GM21367 (cell line): ENCODE data around the gene NOL11.
"Not testable (repeated sequence)": the region's sequence is repeated elsewhere in the genome, so short reads cannot be mapped to it uniquely, and the experiment has no call there.

Experiments
- ATAC-seq: cut with Tn5 transposase; IDR thresholded peaks from one replicate; pipeline ENCODE4 v1.9.1; 2021; ENCODE audit not compliant: unreplicated experiment

Gene NOL11

DNA sequence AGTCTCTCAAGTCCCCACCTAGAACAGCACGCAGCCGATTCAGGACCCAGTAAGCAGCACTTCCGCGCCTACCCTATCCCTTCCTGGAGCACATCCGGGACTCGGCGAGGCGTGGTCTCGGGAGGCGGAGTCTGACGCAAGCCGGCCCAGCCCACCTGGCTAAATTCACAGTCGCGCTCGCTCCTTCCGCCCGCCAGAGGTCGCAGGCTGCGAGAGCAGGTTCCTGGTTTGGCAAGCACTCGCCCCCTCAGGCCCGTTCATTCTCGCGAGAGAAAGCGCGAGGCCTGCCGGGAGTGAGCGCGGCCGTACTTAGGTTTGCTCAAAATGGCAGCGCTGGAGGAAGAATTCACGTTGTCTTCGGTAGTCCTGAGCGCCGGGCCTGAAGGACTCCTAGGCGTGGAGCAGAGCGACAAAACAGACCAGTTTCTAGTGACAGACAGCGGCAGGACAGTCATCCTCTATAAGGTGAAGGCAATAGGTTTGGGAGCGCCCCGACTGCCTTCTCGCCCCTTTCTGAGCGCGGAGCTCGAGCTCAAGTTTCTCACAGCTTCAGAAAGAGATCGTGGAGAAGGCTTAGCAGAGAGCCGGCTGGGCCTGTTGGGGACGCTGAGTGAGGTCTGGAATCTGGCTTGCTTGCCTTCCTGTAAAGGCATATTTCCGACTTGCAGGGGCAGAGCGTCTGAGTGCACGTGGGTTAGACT is at the start of gene NOL11:
NOL11 (plus strand) TSS at position 313 of the 701 bp plus-strand sequence; CDS start at position 325, 12 bp downstream.
- peak; percentile 87 for ATAC-seq

DNA sequence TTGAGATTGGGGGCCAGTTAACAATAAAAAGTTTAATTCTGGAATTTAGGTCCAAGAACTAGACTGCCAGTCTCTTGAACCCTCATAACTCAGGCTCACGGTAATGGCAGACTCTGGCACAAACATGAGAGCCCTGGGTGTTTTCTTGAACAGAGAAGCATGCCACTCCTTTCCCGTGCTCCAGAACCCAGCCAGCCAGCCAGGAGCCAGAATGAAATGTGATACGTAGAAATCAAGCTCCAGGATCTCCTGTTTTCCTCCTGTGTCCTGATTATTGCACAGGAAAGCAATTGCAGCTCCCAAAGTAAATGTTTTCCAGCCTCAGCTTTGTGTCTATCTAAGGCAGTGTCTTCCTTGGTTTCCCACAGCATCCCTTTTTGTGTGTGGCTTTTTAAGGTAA is 46.2 kb upstream of the NOL11 start:
- no peak for ATAC-seq

DNA sequence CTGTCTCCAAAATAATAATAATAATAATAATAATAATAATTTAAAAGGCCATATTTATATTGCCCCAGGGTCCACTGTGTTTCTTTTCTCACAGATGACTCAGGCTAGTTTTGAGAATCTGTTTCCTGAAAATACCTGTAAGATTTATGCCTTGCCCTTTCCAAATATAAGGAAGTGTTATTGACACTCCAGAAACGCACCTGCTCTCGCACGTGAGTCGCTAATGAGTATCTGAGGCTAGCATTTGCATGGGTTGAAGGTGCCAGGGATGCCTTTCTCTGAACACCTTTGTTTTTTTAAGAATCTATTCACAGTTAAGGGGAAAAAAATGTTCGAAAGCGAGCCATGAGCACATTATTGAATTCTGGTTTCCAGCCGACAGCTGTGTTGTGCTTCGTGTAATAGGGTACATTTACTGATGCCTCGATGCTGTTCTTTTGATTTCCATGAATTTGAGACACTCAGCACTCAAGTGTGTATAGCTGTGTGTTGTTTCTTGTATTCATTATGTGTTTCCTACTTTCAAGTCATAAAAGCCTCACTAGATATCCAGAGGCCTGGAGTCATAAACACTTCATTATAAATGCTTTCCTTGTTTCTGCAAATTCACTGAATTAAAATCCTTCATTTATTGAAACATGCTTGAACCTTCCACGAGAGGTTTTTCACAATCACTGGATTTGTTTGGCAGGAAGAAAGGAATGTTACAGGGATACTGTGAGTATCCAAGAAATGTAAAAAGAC is 45.0 kb upstream of the NOL11 start:
- ATAC-seq = no peak

DNA sequence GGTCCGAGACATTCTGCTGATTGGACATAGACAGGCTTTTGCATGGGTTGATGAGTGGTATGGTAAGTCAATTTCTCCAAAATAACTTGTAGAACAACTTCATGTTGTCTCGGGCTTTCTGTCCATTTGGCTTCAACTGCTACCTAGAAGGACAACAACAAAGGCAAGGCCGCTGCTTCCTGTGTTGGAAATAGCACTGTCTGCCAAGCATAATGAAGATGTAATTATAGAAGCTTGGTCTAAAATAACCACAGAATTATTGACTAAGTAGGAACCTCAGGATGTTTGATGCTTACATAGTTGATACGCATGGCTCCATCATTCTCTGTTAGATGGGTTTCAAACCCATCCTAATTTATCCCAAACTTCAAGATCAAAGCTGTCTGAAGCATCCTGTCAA is 42.3 kb upstream of the NOL11 start:
- no peak for ATAC-seq

DNA sequence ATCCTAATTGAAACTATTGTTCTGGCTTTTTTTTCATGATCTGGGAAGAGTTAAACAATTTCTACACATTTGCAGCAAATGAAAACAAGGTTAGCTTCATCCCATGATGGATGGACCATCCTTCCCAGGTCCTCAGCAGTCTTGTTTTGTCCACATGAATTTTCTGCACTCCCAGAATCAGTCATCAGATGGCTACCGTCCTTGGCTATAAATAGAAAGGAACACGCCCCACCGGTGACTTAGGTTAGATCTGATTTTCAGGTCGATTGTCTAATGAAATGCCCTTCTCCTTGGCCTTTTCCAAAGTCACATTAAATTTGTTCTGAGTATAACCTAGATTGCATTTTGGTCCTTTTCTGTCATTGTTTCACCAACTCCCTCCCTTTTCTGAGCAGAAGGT is 41.4 kb upstream of the NOL11 start:
- no peak for ATAC-seq

DNA sequence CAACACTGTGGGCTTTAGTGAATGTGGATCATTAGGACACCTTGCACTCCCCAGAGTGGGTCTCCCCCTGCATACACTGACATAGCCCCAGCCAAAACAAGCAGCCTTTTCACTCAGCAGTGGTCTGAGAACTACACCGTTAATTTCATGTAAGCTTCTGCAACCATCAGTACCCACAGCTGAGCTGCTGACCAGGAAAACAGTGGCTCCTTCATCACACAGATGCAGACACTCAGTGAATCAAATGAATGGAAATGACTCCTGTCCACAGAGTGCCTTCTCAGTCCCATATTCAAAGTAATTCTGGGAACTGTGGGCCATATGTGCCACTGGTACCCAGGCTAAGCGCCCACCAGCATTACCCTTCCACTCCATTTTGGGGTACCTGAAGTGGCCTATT is 39.3 kb upstream of the NOL11 start:
- no peak for ATAC-seq

DNA sequence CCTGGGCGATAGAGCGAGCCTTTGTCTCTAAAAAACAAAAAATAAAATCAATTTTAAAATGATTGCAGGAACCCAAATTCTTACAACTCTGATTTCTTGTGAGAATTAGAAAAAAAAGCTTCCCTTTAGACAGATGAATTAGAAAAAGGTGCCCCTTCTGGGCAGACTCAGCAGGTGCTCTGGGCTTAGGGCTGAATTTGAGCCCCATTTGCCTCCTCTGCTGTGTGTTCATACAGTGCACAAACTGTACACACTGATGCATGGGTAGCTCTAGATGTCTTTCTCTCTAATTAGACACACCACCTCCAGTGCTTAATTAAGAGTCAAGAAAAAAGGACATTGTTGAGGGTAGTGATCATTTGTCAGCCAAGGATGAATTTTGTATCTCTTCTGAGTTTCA is 38.5 kb upstream of the NOL11 start:
- ATAC-seq = peak; percentile 40

DNA sequence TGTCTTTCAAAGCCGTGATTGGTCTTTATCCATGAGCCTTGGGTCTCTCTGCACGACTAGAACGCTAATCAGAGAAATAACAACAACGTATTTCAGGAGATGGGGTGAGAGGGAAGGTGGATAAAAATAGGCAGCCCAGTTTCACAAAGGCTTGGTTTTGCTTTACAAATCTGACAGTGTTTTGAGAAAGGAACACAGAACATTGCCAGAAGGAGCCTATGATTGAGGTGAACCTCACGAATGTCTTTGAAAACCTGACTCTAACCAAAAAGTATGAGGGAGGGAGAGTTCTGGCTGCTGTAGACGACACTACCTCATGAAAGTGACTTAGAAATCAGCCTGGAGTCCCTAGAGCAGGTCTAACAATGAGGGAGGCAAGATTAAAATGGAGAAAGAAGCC is 38.0 kb upstream of the NOL11 start:
- ATAC-seq = peak; percentile 25

DNA sequence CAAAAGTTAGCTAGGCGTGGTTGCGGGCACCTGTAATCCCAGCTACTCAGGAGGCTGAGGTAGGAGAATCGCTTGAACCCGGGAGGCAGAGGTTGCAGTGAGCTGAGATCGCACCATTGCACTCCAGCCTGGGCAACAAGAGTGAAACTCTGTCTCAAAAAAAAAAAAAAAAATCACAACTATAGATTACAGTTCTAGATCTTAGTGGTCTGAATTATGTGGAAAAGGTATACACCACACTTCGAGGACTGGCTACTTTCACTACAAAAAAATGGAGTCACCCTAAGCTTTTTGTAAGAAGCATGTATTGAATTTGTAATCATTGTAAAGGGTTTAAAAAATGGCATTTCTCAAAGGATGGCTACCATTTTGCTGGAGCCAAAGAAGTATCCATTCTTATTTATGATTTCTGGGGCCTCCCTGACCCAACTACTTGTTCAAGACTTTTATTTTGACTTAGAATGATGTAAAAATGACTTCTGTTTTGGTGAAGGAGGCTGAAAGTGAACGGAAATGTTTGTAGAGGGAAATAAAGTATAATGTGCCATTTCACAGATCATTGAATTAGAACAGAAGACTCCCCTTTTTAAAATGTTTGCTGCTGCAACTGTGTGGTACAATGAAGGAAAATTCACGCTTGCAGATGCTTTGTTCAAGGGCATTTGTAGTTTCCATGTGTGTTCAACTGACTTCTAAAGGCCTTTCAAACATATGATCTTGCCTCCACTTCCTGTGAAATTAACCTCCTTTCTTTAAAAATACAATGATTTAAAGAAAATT is 37.1 kb upstream of the NOL11 start:
- ATAC-seq = no peak

DNA sequence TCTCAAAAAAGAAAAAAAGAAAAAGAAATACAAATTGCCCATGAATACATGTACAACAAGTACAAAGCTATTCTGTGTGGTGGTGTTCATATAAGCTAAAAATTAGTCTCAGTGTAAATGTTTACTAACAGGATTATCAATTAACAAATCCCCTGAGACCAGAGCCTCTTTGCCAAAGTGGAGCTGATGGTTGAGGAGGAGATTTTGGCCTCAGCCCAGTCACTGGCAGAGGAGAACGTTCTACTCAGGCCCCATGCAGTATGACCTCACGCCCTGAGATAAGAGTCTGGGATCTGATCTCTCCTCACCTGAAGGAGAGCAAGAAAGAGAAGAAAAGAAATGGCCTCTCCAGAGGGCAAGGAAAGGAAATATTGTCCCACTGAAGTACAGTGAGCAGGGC is 35.5 kb upstream of the NOL11 start:
- ATAC-seq = no peak

DNA sequence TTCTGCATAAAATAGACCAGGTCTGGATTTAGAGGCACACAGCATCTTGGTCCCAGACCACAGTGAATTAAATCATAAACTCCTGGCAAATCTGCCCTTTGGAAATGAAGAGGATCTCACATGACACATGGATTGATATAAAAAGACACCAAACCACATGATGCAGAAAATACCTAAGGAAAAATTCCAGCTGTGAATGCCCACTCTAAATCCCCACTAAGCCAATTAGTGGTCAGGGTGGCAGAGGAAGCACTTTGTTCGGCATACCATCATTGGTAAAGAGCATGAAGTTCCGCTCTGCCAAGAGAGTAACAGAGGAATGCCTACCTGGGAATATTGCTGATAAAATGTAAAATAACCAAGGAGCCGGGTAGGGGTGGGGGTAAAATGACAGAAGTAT is 32.4 kb upstream of the NOL11 start:
- ATAC-seq = no peak

DNA sequence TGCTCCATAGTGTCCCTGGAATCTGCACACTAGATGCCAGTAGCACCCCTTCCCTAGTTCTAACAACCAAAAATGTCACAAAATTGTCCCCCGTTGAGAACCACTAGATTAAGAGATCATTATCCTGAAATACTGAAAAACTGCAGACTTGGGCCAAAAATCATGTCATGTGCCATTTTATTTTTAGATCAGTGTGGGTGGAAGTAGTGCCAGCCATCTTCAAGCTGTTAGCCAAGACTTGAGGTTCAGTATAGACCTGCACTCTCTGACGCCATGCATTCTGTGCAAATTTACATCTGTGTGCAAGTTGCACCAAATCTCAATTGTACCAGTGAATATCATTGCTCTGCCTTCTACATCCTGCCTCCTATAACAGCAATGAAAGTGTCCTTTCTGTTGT is 31.5 kb upstream of the NOL11 start:
- no peak for ATAC-seq

DNA sequence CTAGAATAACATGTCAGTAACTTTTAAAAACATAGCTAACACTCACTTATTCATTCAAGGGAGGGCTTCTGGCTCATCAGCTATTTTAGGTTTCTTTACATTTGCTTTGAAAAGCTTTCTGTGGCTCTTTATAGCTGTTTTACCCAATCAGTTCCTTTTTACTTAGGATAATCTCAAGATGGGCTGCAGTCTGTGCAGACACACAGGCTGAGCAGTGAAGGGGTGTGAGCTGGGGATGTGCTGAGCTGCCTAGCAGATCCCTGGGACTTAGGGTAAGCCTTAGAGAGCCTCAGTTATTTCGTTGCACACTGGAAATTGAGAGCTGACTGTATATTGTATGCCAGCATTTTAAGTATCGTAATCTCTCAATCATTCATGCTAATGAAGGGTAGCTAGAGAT is 30.2 kb upstream of the NOL11 start:
- ATAC-seq = no peak

DNA sequence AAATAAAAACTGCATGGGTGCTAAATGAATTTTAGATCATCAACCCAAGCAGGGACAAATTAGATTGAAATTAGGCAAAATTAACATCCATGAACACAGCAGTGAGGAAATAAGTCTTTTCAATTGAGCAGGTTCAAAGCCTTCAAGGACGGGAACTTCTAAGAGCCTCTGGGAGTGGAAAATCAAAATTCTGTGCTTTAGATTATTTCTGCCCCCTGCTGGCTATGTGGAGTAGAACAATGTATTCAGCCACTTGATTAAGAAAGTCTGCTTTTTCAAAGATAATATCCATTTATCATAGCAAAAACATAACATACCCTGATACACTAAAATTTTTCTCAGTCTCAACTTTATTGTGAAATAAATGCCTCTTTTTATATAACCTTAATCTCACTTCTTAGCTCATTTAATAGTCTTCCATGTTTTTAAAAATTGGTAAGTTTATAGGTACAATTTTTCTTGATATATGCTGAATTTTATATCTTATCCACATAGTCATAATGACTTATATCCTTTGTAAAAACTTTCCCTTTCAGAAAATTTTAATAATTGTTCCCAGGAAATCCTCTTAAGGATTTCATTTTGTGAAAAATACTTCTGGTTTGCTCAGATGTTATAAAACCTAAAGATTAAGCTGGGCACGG is 28.1 kb upstream of the NOL11 start:
- no peak for ATAC-seq

DNA sequence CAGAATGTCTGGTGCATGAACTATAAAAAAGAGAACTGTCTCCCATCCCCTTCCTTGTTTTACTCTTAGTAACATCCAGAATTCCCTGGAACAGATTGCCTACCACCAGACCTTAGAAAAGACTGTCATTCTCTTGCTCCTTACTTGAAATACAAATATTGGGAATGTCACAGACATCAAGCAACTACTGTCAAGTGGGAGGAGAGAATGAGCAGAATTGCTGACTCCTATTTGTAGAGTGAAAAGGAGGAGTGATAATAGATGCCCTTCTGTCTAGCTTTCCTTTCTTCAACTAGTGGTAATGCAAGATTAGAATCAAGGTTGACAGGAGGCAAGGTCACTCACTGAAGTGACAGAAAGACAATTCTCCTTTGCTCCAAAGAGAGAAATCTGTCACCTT is 23.9 kb upstream of the NOL11 start:
- no peak for ATAC-seq

DNA sequence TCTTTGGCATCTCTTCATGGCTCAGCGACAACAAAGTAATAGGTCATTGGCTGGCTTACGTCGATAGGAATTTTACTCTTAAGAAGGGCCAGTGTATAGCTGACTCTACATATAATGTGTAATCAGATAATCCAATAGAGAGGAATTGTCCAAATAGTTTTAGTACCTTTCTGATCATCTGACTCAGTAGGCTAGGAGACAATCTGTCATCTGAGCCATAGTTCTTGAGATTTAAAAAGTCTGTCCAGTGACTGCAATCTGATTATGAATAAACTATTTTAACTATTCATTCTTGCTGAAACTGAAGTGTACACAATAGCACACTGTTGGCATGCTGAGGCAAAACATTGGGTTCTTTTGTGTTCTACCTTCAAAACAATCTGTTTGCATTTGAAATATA is 21.4 kb upstream of the NOL11 start:
- ATAC-seq = no peak

DNA sequence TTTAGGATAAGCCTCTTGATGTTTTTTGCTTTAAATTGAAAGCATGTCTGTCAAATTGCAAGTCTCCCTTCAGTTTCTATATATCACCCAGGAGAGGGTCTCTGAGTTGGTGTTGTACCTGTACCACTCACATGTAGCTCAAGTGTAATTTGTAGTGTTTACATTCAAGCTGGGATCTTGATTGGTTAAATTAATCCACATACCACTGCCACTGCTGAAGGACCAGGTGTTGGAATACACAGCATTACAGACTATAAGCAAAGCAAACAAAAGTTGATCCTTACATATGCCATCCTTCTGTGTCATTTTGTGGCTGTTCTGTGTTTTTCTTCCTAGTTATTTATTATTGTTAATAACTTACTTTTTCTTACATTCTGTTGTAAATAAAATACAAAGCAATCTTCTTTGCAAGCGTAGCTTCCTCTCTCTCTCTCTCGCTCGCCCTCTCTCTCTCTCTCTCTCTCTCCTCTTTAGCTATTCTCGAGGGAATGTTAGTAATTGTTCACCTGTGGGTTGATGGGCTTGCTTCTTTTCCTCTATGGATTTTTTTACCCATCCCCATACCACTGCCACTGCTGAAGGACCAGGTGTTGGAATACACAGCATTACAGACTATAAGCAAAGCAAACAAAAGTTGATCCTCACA is 20.8 kb upstream of the NOL11 start:
- no peak for ATAC-seq

DNA sequence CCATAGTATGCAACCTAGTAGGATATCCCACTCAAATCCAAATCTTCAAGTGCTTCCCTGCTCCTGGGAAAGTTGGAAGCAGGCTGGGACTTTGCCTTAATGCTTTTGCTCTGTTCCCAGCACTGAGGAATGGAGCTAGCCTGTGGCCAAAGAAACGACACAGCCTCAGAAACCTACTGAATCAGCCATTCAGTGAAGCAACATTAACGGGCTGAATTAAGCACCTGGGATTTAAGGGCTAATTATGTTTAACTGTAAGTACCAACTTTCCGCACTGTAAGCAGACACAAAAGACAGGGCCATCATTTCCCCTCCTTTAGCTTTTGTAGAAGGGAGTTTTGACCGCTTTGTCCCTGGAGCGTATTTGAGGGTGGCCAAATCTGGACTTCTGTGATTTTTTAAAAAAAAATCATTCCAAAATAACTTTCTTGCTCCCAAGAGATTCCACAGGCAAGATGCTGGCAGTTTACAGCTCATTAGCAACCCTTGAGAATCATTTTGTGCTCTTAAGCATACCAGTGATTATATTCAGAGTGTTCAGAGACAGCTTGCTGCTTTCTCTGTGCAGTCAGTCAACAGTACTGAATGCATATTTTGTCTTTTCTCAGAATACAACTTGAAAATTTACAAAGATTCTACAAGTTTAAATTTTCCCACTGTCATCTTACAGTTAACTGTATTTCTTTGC is 17.6 kb upstream of the NOL11 start:
- no peak for ATAC-seq

DNA sequence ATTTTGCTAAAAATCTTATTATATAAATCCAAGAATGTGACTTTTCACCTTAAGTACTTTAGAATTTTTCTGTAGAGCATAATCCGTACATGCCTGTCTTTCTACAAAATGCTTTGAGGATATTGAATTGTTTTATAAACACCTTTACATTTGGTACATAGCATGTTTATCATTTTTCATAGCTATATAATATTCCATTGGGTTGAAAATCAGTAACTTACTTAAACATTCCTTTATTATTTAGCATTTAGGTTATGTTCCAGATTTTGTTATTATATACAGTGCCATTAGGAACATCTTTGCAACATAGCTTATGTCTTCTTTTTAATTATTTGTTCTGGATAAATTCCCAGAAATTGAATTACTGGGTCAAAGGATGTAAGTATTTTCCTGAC is 17.0 kb upstream of the NOL11 start:
- no peak for ATAC-seq

DNA sequence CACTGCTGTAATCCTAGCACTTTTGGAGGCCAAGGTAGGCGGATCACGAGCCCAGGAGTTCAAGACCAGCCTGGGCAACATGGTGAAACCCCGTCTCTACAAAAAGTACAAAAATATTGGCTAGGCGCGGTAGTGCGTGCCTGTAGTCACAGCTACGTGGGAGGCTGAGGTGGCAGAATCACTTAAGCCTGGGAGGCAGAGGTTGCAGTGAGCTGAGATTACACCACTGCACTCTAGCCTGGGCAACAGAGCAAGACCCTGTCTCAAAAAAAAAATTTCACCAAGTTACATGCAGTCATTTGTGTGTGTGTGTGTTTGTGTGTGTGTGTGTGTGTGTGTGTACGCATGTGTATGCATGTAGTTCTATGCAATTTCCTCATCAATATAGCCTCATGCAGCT is 14.9 kb upstream of the NOL11 start:
- not testable (repeated sequence) for ATAC-seq
